ENCODE measurements around the gene BTN3A1.

DNA sequence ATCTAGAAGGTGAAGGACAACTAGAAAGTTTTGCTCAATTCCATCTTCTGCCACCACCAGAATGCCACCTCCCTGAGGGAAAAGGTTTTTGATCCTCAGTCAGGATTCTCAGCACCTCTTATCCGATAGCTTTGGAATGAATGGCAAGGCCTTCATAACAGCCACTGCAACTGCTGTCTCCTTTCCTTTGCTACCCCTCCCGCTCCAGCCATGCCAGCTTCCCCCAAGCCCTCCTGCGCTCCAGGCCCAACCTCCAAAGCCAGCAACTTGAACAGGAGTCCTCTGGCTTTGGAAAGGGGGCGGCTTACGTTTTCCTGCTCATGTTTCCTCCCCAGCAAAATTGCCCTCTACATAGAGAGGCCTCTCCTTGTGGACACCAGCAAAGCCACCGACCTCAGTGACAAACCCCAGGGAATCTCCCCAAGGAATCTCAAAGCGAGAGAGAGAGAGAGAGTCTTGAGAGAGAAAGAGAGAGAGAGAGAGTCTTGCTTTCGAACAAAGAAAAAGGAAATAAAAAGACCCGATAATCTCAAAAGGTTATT, 55.3 kb downstream of the BTN3A1 start:
- TF ChIP-seq CTCF (conservative IDR thresholded peaks at IDR 0.05 in 1 of 2, IDR thresholded peaks at IDR 0.05 in 1 of 2; ENCODE audit: extremely low read depth in 1 of 2, insufficient read depth in 1 of 2, low read depth in 1 of 2, low read length in 2 of 2): no peak
- TF ChIP-seq EZH2 (IDR thresholded peaks at IDR 0.05; ENCODE audit: borderline replicate concordance, low read length): no peak
